Activated CD8-positive, alpha-beta T cell treated with anti-CD3 and anti-CD28 coated beads for 36 hours (primary cell): ENCODE results near the gene FHIP2A. TPM values are rescaled to one million over a fixed set of nuclear protein-coding genes. Genes with fewer than 3 reads are reported as not detected.
"Not testable (repeated sequence)": the region's sequence is repeated elsewhere in the genome, so short reads cannot be mapped to it uniquely, and the experiment has no call there.

Experiments used
- ATAC-seq: fragments of 200-7000 bp; cut with Tn5 transposase; one replicate; pipeline ENCODE4 v1.10.0; 2021; ENCODE audit warnings: mild to moderate bottlenecking, moderate library complexity
- CTCF ChIA-PET: fragments of 350-600 bp; sonication (Branson Sonifier 250); formaldehyde crosslinking; loops from one replicate; lab custom pipeline; 2021; ENCODE audit warnings: antibody characterized with exemption; lab: Charles Lee
- POLR2A ChIA-PET: fragments of 350-600 bp; sonication (Branson Sonifier 250); formaldehyde crosslinking; loops from one replicate; lab custom pipeline; 2021; ENCODE audit warnings: antibody characterized with exemption; lab: Charles Lee
- DNase-seq: peaks from one replicate; pipeline ENCODE4 v3.0.0-alpha.2; 2020
- H3K27ac Mint-ChIP-seq: one replicate; pipeline ENCODE4 v1.8.0; 2021; ENCODE audit warnings: mild to moderate bottlenecking, mixed read lengths
- H3K27me3 Mint-ChIP-seq: one replicate; pipeline ENCODE4 v1.8.0; 2021; ENCODE audit warnings: mixed read lengths
- H3K36me3 Mint-ChIP-seq: one replicate; pipeline ENCODE4 v1.8.0; 2021; ENCODE audit warnings: low read depth, mixed read lengths
- H3K4me1 Mint-ChIP-seq: one replicate; pipeline ENCODE4 v1.8.0; 2021; ENCODE audit warnings: low read depth, mixed read lengths
- H3K4me3 Mint-ChIP-seq: one replicate; pipeline ENCODE4 v1.8.0; 2021; ENCODE audit warnings: mild to moderate bottlenecking, moderate library complexity, mixed read lengths
- H3K9me3 Mint-ChIP-seq: one replicate; pipeline ENCODE4 v1.8.0; 2021; ENCODE audit warnings: mixed read lengths
- CTCF ChIP-seq: fragments of 200-600 bp; IDR thresholded peaks from one replicate; pipeline ENCODE4 v1.8.0; 2022; ENCODE audit warnings: antibody characterized with exemption, mild to moderate bottlenecking
- intact Hi-C: fragments of 100-400 bp; cut with micrococcal nuclease; formaldehyde crosslinking; loops from one replicate; pipeline ENCODE4 v1.10.0; 2022
- total RNA-seq, 2 experiments: library from RNA; stranded (reverse); gene quantifications; one replicate each; pipeline ENCODE4 v1.2.3, GENCODE V29; 2021

The FHIP2A gene
- total RNA-seq, 2 experiments from 2014 or later, result 12.6 to 16.6 TPM

- H3K4me3 Mint-ChIP-seq, result no peak overlapping the region
- intact Hi-C loops, result no loop called here
- no peaks in the 10 kb centered on the region for H3K9me3 Mint-ChIP-seq
- CTCF ChIA-PET, result interaction anchor here (1.5 kb wide), 1 partner anchor 31 kb away, joined by 7 read pairs; the partner anchor contains the start of gene FHIP2A
- H3K27ac Mint-ChIP-seq, result peak overlapping the region; percentile 1
- ATAC-seq (no peak), DNase-seq (no peak)
- peaks cover 24% of the 10 kb centered on the region for H3K4me1 Mint-ChIP-seq
- H3K27me3 Mint-ChIP-seq, result no peaks in the 10 kb centered on the region
- POLR2A ChIA-PET, result no interaction called here
- H3K36me3 Mint-ChIP-seq, result peaks cover 50% of the 10 kb centered on the region
- no peak for TF ChIP-seq CTCF
Measured at GRCh38 chr10:114852197-114852596, 30.6 kb downstream of the FHIP2A start.

DNA sequence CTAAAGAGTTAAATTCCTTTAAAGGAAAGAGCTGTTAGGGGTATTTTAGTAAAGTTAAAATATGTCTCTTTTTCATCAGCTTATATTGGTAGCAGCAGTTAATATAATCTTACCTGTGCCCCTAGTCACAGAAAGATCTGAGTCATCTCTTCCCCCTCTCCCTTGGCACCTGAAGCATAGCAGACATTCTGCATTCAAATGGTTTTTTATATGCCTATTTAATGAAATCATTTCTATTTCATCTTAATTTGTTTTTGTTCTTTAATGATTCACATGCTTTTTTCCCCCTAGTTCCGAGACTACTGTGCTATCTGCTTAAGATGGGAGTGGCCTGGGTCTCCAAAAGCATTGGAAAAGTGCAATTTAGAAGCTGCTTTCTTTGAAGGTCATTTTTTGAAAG is 33.3 kb downstream of the FHIP2A start:
- CTCF ChIA-PET, result interaction anchor here (1.7 to 3.6 kb wide), 2 partner anchors 23 to 33 kb away, joined by 7 to 15 read pairs; partner anchors contain the start of gene FHIP2A
- Mint-ChIP-seq H3K36me3 (peaks cover 39% of the 10 kb centered on the region), H3K27ac (peak overlapping the region; percentile 63), H3K4me1 (peaks cover 26% of the 10 kb centered on the region), H3K9me3 (no peaks in the 10 kb centered on the region), H3K4me3 (no peak overlapping the region), H3K27me3 (no peaks in the 10 kb centered on the region)
- DNase-seq (no peak), ATAC-seq (no peak)
- intact Hi-C loops, result no loop called here
- no peak for TF ChIP-seq CTCF
- POLR2A ChIA-PET, result interaction anchor here (1.1 kb wide), 1 partner anchor 33 kb away, joined by 3 read pairs; no protein-coding TSS in a partner anchor

GRCh38 chr10:114855776-114856543 is 34.4 kb downstream of the FHIP2A start:
- peaks cover 36% of the 10 kb centered on the region for H3K36me3 Mint-ChIP-seq
- ATAC-seq, result peak; percentile 48

DNA sequence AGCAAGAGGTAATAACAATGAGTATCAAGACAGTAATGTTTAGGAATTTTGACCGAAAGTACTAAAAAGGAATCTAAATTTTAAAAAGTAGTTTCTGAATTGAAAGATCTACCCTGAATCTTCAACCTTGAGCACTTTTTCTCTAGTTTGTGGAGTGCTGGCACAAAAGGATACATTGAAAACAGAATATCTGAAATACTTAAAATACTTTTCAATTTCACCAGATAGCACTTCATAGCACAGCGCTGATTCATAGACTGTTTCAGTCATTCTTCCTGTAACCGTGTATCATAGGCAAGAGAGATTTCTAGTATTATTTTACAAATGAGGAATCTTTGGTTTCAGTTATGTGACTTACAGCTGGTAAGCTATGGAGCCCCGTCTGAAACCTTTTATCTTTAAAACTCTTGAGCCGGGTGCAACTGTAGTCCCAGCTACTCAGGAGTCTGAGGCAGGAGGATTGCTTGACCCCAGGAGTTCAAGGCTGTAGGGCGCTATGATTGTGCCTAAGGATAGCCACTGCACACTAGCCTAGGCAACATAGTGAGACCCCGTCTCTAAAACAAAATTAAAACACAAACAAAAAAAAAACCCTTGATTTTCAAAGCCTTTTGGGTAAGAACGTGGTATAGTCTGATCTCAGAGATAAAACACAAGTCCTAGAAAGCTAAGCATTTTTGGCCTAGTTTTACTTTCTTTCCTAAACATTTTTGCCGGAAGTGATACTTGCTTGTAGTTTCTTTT is 35.1 kb downstream of the FHIP2A start:
- peak; percentile 80 for ATAC-seq
- Mint-ChIP-seq H3K4me3 (peak overlapping the region; percentile 41), H3K36me3 (peaks cover 36% of the 10 kb centered on the region), H3K27me3 (no peaks in the 10 kb centered on the region), H3K27ac (peak overlapping the region; percentile 78), H3K4me1 (peaks cover 22% of the 10 kb centered on the region), H3K9me3 (no peaks in the 10 kb centered on the region)
- TF ChIP-seq CTCF, result no peak
- peak; percentile 5 for DNase-seq
- CTCF ChIA-PET, result interaction anchor here (0.9 to 3.6 kb wide), 4 partner anchors 20 to 274 kb away, joined by 3 to 15 read pairs (median 4); partner anchors contain the start of gene FHIP2A
- intact Hi-C loops, result no loop called here
- POLR2A ChIA-PET, result interaction anchor here (1.0 to 1.4 kb wide), 2 partner anchors 32 to 35 kb away, joined by 4 to 5 read pairs; partner anchors contain the start of gene FHIP2A

More at GRCh38 chr10:114855776-114856543, 34.4 kb downstream of the FHIP2A start:
- no peaks in the 10 kb centered on the region for H3K27me3 Mint-ChIP-seq
- no peak overlapping the region for H3K4me3 Mint-ChIP-seq
- CTCF ChIA-PET, result interaction anchor here (1.1 to 3.6 kb wide), 4 partner anchors 21 to 274 kb away, joined by 3 to 15 read pairs (median 5); partner anchors contain the start of gene FHIP2A
- no peak for TF ChIP-seq CTCF
- H3K27ac Mint-ChIP-seq, result peak overlapping the region; percentile 78
- POLR2A ChIA-PET, result interaction anchor here (1.0 to 1.4 kb wide), 2 partner anchors 31 to 34 kb away, joined by 4 to 5 read pairs; partner anchors contain the start of gene FHIP2A
- H3K4me1 Mint-ChIP-seq, result peaks cover 22% of the 10 kb centered on the region
- no peaks in the 10 kb centered on the region for H3K9me3 Mint-ChIP-seq
- intact Hi-C loops, result no loop called here
- no peak for DNase-seq

GRCh38 chr10:114857288-114857565 is 35.6 kb downstream of the FHIP2A start:
- DNase-seq, H3K9me3 Mint-ChIP-seq, ATAC-seq, H3K27me3 Mint-ChIP-seq, intact Hi-C loops, H3K4me3 Mint-ChIP-seq: not testable (repeated sequence)
- CTCF ChIA-PET, result interaction anchor here (0.9 to 3.6 kb wide), 2 partner anchors 36 to 86 kb away, joined by 4 to 15 read pairs; partner anchors contain the start of gene FHIP2A
- H3K36me3 Mint-ChIP-seq, result peaks cover 36% of the 10 kb centered on the region
- H3K4me1 Mint-ChIP-seq, result peaks cover 22% of the 10 kb centered on the region
- POLR2A ChIA-PET, result interaction anchor here (1.0 to 1.4 kb wide), 2 partner anchors 32 to 36 kb away, joined by 4 to 5 read pairs; partner anchors contain the start of gene FHIP2A
- H3K27ac Mint-ChIP-seq, result peak overlapping the region; percentile 78
